ENCODE measurements around the gene ATF2. TPM values are rescaled to one million over a fixed set of nuclear protein-coding genes. Genes with fewer than 3 reads are reported as not detected.

ATF2 gene
- total RNA-seq: 158 TPM

GRCh38 chr2:175167792-175168563 lies at the start of gene ATF2:
Gene ATF2, minus strand, starts transcription at chr2:175168203. Its CDS starts 31,760 bp downstream, at chr2:175136443.
- DNase-seq: peak; percentile 99

DNA sequence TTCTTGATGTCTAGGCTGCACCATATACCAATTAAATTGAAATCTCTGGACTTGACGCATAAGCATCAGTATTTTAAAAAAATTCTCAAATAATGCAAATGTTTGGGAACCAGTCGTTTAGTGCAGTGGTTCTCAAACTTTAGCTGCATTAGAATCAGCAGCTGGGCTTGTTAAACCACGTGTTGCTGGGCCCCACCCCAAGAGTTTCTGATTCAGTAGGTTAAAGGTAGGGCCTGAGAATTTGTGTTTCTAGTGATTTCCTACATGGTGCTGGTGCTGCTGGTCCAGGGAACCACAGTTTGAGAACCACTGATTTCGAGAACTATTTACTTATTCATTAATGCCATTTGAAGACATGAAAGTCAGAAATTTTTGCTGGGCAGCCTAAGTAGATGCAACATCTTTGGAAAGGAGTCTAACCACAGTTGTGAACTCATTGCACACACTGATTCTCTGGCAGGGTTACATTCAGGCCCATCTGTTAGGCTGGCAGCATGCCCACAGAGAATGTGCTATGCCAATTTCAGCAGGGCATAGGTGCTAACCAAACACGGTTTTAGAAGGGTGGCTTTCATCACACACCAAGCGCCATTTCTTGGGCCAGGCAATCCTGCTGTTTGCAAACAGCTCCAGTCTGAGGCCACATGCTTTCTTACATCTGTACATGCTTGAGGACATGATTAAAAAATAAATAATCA lies 39.9 kb upstream of the ATF2 start:
- peak; percentile 29 for DNase-seq

GRCh38 chr2:175206866-175207265 lies 38.9 kb upstream of the ATF2 start:
- DNase-seq: no peak

GRCh38 chr2:175205523-175205922 lies 37.5 kb upstream of the ATF2 start:
- no peak for DNase-seq

- DNase-seq: peak; percentile 1
Observed at GRCh38 chr2:175203621-175204496, 35.9 kb upstream of the ATF2 start.

GRCh38 chr2:175195012-175195411 lies 27.0 kb upstream of the ATF2 start:
- no peak for DNase-seq

DNA sequence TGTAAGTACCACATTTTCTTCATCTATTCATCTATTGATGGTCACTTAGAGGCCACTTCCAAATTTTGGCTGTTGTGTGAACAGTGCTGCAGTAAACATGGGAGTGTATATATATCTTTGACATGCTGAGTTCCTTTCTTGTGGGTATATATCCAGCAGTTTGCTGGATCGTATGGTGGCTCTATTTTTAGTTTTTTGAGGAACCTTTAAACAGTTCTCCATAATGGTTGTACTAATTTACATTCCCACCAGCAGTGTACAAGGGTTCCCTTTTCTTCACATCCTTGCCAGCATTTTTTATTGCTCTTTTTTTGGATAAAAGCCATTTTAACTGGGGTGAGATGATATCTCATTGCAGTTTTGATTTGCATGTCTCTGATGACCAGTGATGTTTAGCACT lies 20.8 kb upstream of the ATF2 start:
- no peak for DNase-seq

DNA sequence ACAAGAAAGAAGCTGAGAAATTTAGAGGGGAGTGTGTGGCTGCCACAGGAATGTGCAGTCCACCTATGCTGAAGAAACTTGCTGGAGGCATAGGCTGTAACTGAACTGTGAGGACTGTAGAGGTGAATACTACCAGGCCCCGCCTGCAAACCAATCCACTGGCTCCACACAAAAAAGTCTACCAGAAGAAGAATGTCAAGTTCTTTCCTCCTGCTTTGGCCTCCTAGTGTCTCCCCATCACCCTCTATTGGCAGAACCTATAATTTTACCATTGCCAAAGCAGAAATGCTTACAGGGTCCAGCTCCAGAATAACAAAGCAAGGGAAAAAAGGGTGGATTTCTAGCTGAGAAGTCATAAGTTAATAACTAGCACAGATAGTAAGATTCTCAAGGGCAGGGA lies 19.4 kb upstream of the ATF2 start:
- DNase-seq: no peak

DNA sequence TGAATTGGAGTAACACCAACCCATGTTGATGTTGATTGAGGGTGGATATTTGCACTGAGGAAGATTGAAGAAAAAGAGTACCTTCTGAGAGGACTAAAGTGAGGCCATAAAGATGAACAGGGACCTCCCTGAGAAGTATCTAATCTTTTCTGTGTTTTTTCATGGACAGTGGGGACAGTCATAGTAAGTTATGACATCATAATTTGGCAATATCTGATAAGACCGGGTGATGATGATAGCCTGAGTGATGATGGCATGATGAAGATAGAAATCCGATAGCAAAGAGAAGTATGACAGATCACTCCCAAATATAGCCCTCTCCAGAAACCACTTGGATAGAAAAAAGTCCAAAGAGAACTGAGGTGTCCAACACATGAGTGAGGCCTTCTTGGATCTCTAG lies 15.7 kb upstream of the ATF2 start:
- no peak for DNase-seq

DNA sequence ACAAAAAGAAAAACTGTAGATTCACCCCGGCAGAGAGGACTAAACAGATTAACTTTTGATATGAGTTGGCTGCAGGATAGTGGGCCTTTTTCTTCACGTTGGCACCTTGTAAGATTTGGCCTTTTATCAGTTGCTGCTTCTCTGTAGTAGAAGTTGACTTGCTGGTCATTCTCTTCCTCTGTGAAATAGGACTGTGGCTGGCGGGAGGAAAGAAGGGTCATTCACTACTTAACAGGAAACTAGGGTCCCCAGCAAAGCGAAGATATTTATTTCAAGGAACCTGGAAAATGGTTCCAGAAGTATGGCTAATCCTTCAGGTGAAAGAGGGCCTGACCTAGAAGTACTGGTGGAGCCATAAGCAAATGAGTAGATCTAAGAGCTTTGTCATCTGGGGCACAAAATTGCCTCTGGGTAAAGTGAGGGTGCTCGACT lies 13.9 kb upstream of the ATF2 start:
- DNase-seq: no peak

GRCh38 chr2:175181104-175181876 lies 13.3 kb upstream of the ATF2 start, which contains the start of gene ATP5MC3:
Gene ATP5MC3, minus strand, starts transcription at chr2:175181710. Its CDS starts 317 bp downstream, at chr2:175181393.
- DNase-seq: peak; percentile 87

DNA sequence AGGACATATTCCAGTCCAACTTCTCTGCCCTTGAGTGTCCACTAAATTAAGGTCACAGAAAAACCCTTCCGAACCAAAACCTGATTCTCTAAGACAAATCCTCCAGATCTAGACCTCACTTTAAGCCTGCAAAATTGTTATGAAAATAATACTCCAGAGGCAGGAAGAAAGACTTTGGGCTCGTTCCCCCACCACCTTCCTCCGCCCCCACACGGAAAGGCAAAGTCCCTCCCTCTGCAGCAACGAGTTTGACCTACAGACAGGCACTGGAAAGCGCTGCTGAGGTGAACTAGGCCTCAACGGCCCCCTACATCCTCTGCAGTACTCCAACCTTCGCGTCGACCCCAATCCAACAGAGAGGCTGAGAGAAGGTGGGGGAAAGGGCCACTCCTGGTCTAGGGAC lies 12.7 kb upstream of the ATF2 start:
- peak; percentile 18 for DNase-seq

DNA sequence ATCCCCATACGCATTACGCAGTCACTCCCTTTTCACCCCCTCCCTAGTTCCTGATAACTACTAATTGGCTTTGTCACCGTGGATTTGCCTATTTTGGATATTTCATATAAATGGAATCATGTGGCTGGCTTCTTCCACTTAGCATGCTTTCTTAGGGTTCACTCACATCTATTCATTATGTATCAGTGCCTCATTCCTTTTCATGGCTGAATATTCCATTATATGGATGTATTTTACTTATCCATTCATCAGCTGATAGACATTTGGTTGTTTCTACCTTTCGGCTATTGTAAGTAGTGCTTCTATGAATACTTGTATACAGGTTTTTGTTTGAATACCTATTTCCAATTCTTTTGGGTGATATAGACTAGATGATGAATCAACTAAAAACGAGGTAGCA lies 8.6 kb upstream of the ATF2 start:
- no peak for DNase-seq

- no peak for DNase-seq
Observed at GRCh38 chr2:175175896-175176295, 7.9 kb upstream of the ATF2 start.

- no peak for DNase-seq
Observed at GRCh38 chr2:175175320-175175719, 7.3 kb upstream of the ATF2 start.

DNA sequence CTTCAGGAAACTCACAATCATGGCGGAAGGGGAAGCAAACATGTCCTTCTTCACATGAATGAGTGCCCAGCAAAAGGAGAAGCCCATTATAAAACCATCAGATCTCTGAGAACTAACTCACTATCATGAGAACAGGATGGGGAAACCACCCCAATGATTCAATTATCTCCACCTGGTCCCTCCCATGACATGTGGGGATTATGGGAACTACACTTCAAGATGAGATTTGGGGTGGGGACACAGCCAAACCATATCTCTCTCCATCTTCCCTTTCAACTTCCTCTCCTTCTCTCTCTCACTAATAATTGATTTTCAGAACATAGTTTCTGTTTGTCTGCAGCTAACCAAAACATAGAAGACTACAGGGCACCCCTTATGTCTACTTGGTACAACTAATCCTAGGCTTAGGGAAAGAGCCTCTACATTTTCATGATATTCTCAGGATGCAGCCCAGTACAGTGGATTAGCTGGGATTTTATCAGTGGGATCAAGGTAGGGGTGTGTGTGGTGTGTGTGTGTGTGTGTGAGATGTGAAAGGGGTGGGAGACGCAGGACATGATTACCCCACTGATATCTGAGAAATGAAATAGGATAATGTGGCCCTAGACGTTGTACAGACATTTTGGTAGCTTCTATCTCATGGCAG lies 2.8 kb upstream of the ATF2 start:
- DNase-seq: no peak

DNA sequence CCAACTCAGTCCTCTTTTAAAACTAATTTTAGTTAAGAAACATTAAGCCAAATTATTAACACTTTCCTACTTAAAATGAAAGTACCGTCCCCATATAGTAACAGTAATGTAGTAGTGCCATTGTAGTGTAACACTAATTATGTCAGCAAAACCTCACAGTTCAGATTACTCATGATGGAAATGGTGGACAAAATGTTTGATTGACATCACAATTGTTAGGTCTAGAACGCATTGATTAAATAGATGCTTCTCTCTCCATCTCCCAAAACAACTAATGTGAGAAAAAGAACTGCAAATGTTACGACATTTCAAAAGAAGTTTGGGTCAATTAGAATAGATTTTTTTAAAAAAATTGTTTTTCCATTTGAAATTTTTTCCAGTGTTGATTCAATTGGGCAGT lies 1.2 kb upstream of the ATF2 start:
- no peak for DNase-seq

- DNase-seq: no peak
Observed at GRCh38 chr2:175168564-175168945, 552 bp upstream of the ATF2 start.

GRCh38 chr2:175167076-175167791 lies 769 bp downstream of the ATF2 start:
- peak; percentile 65 for DNase-seq

GRCh38 chr2:175166216-175166824 lies 1.7 kb downstream of the ATF2 start:
- no peak for DNase-seq

Data from occipital lobe (tissue), 2 donors.